Stimulated activated CD8-positive, alpha-beta memory T cell treated with anti-CD3 and anti-CD28 coated beads, Interleukin-12 subunit alpha, Interleukin-12 subunit beta, amount 100 ng/mL, for 24 hours (primary cell): ENCODE measurements around the gene PLCB4.

Source experiments
- DNase-seq: peaks from one replicate; pipeline ENCODE4 v3.0.0-alpha.2; 2020; ENCODE audit errors: extremely low read depth

Gene PLCB4

GRCh38 chr20:9491324-9491723 is 422.4 kb downstream of the PLCB4 start:
- DNase-seq: no peak

DNA sequence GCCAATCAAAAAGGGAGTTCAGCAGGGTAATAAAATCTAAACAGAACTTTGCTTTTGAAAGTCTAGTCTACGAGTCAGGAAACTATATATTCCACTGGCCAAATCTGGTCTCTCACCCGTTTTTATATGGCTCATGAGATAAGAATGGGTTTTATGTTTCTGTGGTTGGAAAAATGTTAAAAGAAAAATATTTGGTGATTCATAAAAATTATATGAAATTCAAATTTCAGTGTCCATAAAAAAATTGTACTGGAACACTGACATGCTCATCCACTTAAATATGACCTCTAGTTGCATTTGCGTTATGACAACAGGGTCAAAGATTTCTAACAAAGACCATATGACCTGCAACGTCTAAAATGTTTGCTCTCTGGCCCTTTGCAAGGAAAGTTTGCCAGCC is 423.2 kb downstream of the PLCB4 start:
- DNase-seq: no peak

- no peak for DNase-seq
Measured at GRCh38 chr20:9493803-9494202, 424.9 kb downstream of the PLCB4 start.

DNA sequence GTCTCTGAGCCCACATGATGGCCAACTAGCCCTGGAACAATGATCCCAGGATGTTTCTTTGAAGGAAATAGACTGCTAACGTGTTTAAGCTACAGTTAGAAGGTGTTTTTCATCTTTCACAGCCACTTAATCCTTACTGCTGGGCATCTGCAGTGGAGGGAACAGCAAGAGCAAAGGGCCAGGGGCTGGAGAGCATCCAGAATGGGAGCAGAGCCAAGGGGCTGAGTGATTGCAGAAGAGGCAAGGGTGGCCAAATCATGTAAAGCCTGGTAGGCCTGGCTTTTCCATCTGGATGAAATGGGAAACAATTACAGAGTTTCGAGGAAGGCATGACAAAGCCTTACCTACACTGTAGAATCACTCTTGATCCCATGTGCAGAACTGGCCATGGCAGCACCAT is 426.8 kb downstream of the PLCB4 start:
- no peak for DNase-seq

- no peak for DNase-seq
Measured at GRCh38 chr20:9496155-9496554, 427.3 kb downstream of the PLCB4 start.

GRCh38 chr20:9498322-9498721 is 429.4 kb downstream of the PLCB4 start:
- DNase-seq: no peak

GRCh38 chr20:9499126-9499899 is 430.4 kb downstream of the PLCB4 start:
- DNase-seq: no peak

GRCh38 chr20:9500121-9500520 is 431.2 kb downstream of the PLCB4 start:
- no peak for DNase-seq

- DNase-seq: no peak
Measured at GRCh38 chr20:9501473-9501872, 432.6 kb downstream of the PLCB4 start.

- DNase-seq: no peak
Measured at GRCh38 chr20:9503526-9504245, 434.8 kb downstream of the PLCB4 start.

GRCh38 chr20:9506280-9506821 is 437.5 kb downstream of the PLCB4 start:
- DNase-seq: no peak

DNA sequence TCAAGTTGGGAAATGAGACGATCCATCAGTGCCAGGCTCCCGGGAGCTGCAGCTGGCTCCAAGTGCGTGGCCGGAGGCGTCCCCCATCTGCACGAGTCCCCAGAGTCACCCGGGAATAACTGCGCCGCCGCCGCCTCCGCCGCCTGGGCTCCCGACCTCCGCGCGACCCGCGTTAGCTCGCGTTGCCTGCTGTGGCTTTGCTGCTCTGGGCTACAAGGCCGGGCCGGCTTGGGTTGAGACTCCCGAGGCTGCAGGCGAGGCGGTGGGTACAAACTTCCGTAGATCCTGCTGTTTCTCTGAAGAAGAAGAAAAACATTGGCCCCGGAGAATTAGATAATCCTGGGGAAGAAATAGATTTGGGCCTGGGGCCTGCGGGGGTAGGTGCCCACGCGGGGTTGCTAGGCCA is 438.1 kb downstream of the PLCB4 start:
- DNase-seq: no peak

DNA sequence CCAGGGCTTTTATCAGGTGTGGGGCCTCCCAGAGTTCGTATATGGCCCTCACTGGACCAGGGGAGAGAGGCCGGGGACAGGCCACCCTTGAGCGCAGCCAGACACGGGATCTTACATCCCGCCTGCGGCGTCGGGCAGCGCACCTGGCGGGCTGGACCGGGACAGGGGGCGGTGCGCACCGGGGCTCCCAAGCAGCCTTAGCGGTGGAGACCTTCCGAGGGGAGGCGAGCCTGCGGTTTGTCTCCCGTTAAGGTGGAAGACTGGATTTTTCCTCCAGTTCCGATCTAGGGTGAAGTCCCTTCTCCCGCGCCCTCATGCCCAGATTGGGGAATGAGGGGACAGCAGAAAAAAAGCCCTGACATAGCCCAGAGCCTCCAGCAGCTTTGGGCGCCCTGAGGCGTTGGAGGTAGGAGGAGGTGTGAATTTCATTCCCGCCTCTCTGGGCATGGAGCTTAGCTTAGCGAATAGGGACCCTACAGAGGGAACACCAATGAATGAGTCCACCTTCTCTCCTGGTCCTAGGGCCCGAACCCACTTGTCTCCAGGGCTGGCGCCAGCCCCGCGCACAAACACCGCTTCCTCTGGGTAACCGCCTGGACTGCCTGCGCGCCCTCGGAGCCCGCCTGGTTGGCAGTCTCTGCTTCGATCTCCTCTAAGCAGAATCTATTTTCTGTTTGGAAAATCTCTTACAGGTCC is 438.8 kb downstream of the PLCB4 start:
- no peak for DNase-seq

- no peak for DNase-seq
Measured at GRCh38 chr20:9508240-9508661, 439.4 kb downstream of the PLCB4 start.

DNA sequence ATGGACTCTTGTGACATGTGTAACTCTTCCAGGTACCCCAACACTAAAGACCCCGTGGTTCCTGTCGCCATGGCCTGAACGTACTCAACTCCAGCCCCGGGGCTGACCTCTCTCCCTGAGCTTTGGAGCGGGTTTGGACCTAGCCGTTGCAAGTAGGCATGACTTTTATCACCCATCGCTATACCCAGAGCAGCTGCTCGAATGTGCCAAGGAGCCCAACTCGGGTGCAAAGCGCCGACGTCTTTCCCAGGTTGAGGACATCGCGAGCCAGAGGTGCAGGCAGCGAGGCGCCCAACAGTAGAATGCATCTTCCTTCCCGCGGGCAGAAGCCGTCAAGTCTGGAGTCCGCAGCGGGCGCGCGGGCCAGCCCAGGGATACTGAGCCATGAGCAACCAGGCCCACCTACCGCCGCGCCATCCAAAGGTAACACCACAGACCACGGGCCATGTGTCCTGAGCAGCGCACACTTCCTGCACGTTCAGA is 439.9 kb downstream of the PLCB4 start:
- DNase-seq: no peak

DNA sequence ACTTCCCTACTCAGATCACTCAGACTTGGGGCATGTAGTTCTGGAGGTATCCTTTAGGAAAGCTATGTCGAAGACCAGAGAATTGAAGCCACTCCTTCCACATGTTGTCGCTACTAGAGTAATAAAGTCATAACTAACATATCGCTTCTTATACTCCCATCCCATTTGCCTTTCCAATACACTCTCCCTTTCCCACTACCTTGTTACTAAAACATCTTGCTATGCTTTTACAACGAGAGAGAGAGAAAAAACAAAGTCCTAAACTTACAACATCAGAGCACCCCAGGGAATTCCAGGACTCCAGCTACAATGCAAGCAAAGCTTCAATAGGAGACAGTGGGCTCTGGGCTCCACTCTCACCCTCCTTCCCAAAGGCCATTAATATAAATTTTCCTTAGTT is 440.4 kb downstream of the PLCB4 start:
- DNase-seq: no peak

GRCh38 chr20:9510911-9511310 is 442.0 kb downstream of the PLCB4 start:
- no peak for DNase-seq

DNA sequence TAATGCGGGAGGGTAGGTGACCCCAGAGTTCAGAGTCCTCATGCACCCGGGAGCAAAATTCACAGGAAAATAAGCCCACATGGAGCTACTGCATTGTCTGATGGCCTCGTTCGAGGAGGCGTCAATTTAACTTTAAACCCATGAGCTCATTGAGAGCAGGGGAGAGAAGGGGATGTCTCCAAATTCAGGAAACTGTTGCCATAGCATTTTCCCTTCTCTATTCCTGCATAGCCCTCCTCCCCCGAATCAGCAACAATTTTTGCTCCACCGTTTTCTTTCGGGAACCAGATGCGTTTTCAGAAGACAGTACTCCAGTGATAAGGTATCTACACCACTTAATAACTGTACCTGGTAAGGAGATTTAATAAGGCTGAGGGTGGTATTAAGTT is 445.2 kb downstream of the PLCB4 start:
- no peak for DNase-seq

- no peak for DNase-seq
Measured at GRCh38 chr20:9514461-9515213, 445.8 kb downstream of the PLCB4 start, which contains the start of gene LAMP5. Gene LAMP5 (plus strand): TSS chr20:9514590. CDS start chr20:9514853, 263 bp downstream.

DNA sequence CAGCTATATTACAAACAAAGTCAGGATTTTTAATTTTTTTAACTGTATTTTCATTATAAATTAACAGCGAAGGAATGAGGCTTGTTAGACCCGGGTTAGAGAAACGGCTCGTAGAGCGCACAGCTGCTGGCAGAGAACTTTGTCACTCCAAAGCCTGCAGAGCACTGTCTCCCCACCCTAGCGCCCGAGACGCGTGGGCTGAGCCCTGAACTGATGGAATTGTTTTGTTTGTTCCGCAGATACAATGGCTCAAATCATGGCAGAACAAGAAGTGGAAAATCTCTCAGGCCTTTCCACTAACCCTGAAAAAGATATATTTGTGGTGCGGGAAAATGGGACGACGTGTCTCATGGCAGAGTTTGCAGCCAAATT is 446.3 kb downstream of the PLCB4 start:
- DNase-seq: no peak

DNA sequence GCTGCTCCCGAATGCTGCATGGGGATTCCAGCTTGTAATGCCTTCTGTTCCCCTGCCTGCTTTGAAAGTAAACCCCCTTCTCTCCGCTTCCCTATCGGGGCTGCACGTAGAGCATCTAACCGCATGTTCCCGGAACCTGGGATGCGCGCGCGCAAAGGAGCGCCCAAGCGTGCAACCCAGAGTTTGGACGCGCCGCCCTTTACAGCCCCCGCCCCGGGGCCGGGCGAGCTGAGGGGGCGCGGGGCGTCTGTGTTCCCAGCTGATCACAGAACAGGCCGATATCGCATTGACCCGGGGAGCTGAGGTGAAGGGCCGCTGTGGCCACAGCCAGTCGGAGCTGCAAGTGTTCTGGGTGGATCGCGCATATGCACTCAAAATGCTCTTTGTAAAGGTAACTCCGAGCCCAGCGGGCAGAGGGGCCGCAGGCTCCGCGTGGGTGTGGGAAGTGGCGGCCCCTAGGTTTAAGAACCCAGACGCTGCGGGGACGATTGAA is 446.9 kb downstream of the PLCB4 start:
- no peak for DNase-seq
